ENCODE results near the gene C5orf58.

The C5orf58 gene

GRCh38 chr5:170275376-170275994 lies 42.7 kb downstream of the C5orf58 start:
- peaks cover 5% of the 10 kb centered on the region for H3K36me3 ChIP-seq (ENCODE audit: insufficient read depth, low read length)
- H3K9ac ChIP-seq (ENCODE audit: low read length), result no peak overlapping the region
- no peaks in the 10 kb centered on the region for H3K27me3 ChIP-seq (ENCODE audit: control insufficient read depth in 1 of 2, insufficient read depth in 2 of 2, low read length in 2 of 2)
- no peak overlapping the region for H3K27ac ChIP-seq (ENCODE audit: low read depth, low read length)
- H3K4me3 ChIP-seq (ENCODE audit: low read depth in 1 of 2, low read length in 2 of 2), result no peak overlapping the region
- H3K9me3 ChIP-seq (ENCODE audit: low read length), result no peaks in the 10 kb centered on the region
- peaks cover 19% of the 10 kb centered on the region for H3K4me1 ChIP-seq (ENCODE audit: insufficient read depth, low read length)

GRCh38 chr5:170276140-170276539 lies 43.4 kb downstream of the C5orf58 start:
- no peak overlapping the region for H3K9ac ChIP-seq (ENCODE audit: low read length)
- H3K36me3 ChIP-seq (ENCODE audit: insufficient read depth, low read length), result peaks cover 5% of the 10 kb centered on the region
- H3K27ac ChIP-seq (ENCODE audit: low read depth, low read length), result no peak overlapping the region
- H3K4me3 ChIP-seq (ENCODE audit: low read depth in 1 of 2, low read length in 2 of 2), result no peak overlapping the region
- no peaks in the 10 kb centered on the region for H3K27me3 ChIP-seq (ENCODE audit: control insufficient read depth in 1 of 2, insufficient read depth in 2 of 2, low read length in 2 of 2)
- no peaks in the 10 kb centered on the region for H3K9me3 ChIP-seq (ENCODE audit: low read length)
- H3K4me1 ChIP-seq (ENCODE audit: insufficient read depth, low read length), result peaks cover 19% of the 10 kb centered on the region

DNA sequence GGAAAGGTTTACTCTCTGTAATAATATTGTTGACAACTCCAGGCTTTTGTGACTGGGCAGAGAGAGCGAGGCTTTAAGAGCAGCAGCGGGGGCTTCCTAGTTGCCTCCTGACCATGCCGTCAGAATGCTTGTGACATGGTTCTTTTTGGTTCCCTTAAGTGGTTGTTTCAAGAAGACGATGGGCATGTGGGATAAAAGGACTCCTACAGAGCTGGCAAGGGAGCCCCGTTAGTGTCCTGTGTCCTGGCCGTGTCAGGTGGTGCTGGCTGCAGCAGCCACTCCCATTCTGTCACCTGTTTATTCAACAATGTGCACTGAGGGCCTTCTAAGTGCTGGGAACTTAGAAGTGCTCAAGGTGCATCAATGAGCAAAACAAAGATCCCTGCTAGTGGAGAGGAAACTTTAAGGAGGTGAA lies 45.1 kb downstream of the C5orf58 start:
- H3K4me1 ChIP-seq (ENCODE audit: insufficient read depth, low read length), result peaks cover 15% of the 10 kb centered on the region
- no peak overlapping the region for H3K4me3 ChIP-seq (ENCODE audit: low read depth in 1 of 2, low read length in 2 of 2)
- peaks cover 5% of the 10 kb centered on the region for H3K36me3 ChIP-seq (ENCODE audit: insufficient read depth, low read length)
- no peak overlapping the region for H3K9ac ChIP-seq (ENCODE audit: low read length)
- H3K9me3 ChIP-seq (ENCODE audit: low read length), result no peaks in the 10 kb centered on the region
- no peak overlapping the region for H3K27ac ChIP-seq (ENCODE audit: low read depth, low read length)
- H3K27me3 ChIP-seq (ENCODE audit: control insufficient read depth in 1 of 2, insufficient read depth in 2 of 2, low read length in 2 of 2), result no peaks in the 10 kb centered on the region

DNA sequence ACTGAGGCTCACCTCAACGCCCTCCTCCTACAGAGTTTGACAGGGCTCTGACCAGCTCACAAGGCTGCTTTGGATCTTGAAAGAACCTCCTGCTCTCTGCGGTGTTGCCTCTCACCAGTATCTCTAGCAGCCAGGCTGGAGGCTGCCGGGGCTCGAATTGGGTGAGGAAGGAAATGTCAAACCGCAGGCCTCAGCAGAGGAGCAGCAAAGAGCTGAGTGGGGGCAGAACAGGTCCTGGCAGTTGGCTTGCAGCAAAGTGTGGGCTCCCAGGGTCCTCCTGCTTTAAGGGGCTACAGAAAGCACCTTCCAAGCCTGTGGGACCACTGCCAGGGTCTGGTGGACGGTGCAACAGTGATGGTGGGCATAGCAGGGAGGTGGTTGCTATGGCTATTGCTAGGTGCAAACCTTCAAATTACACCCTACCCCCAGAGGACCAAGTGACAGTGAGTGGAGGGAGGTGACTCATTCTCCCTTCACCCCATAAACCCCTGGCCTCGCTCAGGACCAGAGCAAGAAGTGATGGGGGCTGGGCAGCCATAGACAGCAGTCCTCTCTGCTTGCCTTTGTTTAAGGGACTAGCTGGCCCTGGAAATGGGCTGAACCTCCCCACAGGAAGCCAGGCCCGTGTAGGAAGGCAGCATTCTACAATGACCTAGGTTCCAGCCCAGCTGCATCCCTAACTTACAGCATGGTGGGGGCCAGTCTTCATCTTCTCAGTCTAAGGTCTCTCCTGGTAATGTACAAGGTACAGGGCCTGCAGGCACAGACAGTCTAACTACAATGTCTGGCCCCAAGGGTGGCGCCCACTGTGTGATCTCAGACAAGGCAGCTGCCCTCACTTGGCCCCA lies 46.0 kb downstream of the C5orf58 start:
- no peak overlapping the region for H3K4me3 ChIP-seq (ENCODE audit: low read depth in 1 of 2, low read length in 2 of 2)
- peaks cover 15% of the 10 kb centered on the region for H3K4me1 ChIP-seq (ENCODE audit: insufficient read depth, low read length)
- H3K36me3 ChIP-seq (ENCODE audit: insufficient read depth, low read length), result peaks cover 5% of the 10 kb centered on the region
- no peaks in the 10 kb centered on the region for H3K27me3 ChIP-seq (ENCODE audit: control insufficient read depth in 1 of 2, insufficient read depth in 2 of 2, low read length in 2 of 2)
- H3K27ac ChIP-seq (ENCODE audit: low read depth, low read length), result no peak overlapping the region
- peaks cover 1% of the 10 kb centered on the region for H3K9me3 ChIP-seq (ENCODE audit: low read length)
- H3K9ac ChIP-seq (ENCODE audit: low read length), result no peak overlapping the region

DNA sequence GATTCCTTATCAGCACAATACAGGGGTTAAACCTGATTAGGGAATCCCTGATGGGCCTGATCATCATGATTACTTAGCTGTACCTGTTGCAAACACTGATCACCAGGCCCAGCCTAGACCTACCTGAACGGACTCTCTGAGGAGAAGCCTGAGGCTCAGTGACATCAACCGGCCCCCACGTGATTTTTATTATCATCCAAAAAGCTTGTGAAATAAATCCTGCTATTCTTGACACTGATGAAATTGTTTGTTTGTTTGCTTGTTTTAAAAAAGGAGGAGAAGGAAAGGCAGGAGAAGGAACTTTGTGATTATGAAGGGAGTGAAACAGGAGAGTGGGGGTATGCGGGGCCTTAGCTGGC lies 46.7 kb downstream of the C5orf58 start:
- Histone ChIP-seq H3K9ac (ENCODE audit: low read length) (no peak overlapping the region), H3K27ac (ENCODE audit: low read depth, low read length) (peak overlapping the region; percentile 20), H3K36me3 (ENCODE audit: insufficient read depth, low read length) (peaks cover 5% of the 10 kb centered on the region), H3K4me3 (ENCODE audit: low read depth in 1 of 2, low read length in 2 of 2) (no peak overlapping the region), H3K27me3 (ENCODE audit: control insufficient read depth in 1 of 2, insufficient read depth in 2 of 2, low read length in 2 of 2) (no peaks in the 10 kb centered on the region), H3K4me1 (ENCODE audit: insufficient read depth, low read length) (peaks cover 15% of the 10 kb centered on the region), H3K9me3 (ENCODE audit: low read length) (peaks cover 4% of the 10 kb centered on the region)

GRCh38 chr5:170280011-170280493 lies 47.3 kb downstream of the C5orf58 start:
- no peak overlapping the region for H3K27ac ChIP-seq (ENCODE audit: low read depth, low read length)
- H3K9ac ChIP-seq (ENCODE audit: low read length), result no peak overlapping the region
- H3K4me3 ChIP-seq (ENCODE audit: low read depth in 1 of 2, low read length in 2 of 2), result no peak overlapping the region
- H3K27me3 ChIP-seq (ENCODE audit: control insufficient read depth in 1 of 2, insufficient read depth in 2 of 2, low read length in 2 of 2), result no peaks in the 10 kb centered on the region
- peaks cover 15% of the 10 kb centered on the region for H3K4me1 ChIP-seq (ENCODE audit: insufficient read depth, low read length)
- peaks cover 4% of the 10 kb centered on the region for H3K9me3 ChIP-seq (ENCODE audit: low read length)
- H3K36me3 ChIP-seq (ENCODE audit: insufficient read depth, low read length), result peaks cover 4% of the 10 kb centered on the region

DNA sequence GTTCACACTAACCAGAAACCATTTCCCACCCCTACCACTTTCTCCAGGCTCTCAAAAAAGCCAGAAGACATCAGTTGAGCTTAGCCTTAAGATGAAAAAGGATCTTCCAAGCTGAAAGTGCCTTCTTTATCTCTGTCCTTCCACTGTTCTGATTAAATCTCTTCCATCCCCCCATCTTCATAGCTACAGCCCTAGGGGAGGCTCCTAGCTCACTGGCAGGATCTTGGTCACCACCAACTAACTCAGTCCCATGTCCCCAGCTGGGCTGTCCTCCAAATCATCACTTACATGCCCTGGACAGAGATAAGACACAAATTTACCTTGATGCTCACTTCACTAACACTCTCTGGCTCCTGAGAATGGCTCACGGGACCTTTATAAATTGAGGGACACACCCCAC lies 50.5 kb downstream of the C5orf58 start:
- Histone ChIP-seq H3K27ac (ENCODE audit: low read depth, low read length) (no peak overlapping the region), H3K4me1 (ENCODE audit: insufficient read depth, low read length) (peaks cover 15% of the 10 kb centered on the region), H3K27me3 (ENCODE audit: control insufficient read depth in 1 of 2, insufficient read depth in 2 of 2, low read length in 2 of 2) (no peaks in the 10 kb centered on the region), H3K9me3 (ENCODE audit: low read length) (peaks cover 4% of the 10 kb centered on the region), H3K9ac (ENCODE audit: low read length) (no peak overlapping the region), H3K4me3 (ENCODE audit: low read depth in 1 of 2, low read length in 2 of 2) (no peak overlapping the region), H3K36me3 (ENCODE audit: insufficient read depth, low read length) (no peaks in the 10 kb centered on the region)

GRCh38 chr5:170284231-170284630 lies 51.4 kb downstream of the C5orf58 start:
- Histone ChIP-seq H3K36me3 (ENCODE audit: insufficient read depth, low read length) (no peaks in the 10 kb centered on the region), H3K9ac (ENCODE audit: low read length) (no peak overlapping the region), H3K9me3 (ENCODE audit: low read length) (peaks cover 4% of the 10 kb centered on the region), H3K4me3 (ENCODE audit: low read depth in 1 of 2, low read length in 2 of 2) (no peak overlapping the region), H3K27ac (ENCODE audit: low read depth, low read length) (no peak overlapping the region), H3K27me3 (ENCODE audit: control insufficient read depth in 1 of 2, insufficient read depth in 2 of 2, low read length in 2 of 2) (no peaks in the 10 kb centered on the region), H3K4me1 (ENCODE audit: insufficient read depth, low read length) (peaks cover 17% of the 10 kb centered on the region)

DNA sequence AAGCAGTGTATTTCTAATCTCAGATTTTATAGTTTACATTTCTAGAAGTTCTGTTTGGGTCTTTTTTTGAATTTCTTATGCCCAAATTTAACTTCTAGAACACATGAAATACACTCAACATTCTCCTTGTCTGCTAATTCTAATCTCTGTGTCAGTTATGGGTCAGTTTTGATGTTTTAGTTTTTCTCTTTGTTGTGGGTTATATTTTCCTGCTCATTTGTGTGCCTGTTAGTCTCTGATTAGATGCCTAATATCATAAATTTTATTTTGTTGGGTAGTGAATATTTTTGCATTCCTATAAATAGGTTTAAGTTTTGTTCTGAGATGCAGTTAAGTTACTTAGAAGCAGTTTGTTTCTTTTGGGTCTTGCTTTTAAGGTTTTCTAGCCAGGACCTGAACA lies 52.4 kb downstream of the C5orf58 start:
- Histone ChIP-seq H3K9ac (ENCODE audit: low read length) (no peak overlapping the region), H3K4me1 (ENCODE audit: insufficient read depth, low read length) (peaks cover 10% of the 10 kb centered on the region), H3K36me3 (ENCODE audit: insufficient read depth, low read length) (no peaks in the 10 kb centered on the region), H3K27ac (ENCODE audit: low read depth, low read length) (no peak overlapping the region), H3K4me3 (ENCODE audit: low read depth in 1 of 2, low read length in 2 of 2) (no peak overlapping the region), H3K27me3 (ENCODE audit: control insufficient read depth in 1 of 2, insufficient read depth in 2 of 2, low read length in 2 of 2) (no peaks in the 10 kb centered on the region), H3K9me3 (ENCODE audit: low read length) (peaks cover 4% of the 10 kb centered on the region)

DNA sequence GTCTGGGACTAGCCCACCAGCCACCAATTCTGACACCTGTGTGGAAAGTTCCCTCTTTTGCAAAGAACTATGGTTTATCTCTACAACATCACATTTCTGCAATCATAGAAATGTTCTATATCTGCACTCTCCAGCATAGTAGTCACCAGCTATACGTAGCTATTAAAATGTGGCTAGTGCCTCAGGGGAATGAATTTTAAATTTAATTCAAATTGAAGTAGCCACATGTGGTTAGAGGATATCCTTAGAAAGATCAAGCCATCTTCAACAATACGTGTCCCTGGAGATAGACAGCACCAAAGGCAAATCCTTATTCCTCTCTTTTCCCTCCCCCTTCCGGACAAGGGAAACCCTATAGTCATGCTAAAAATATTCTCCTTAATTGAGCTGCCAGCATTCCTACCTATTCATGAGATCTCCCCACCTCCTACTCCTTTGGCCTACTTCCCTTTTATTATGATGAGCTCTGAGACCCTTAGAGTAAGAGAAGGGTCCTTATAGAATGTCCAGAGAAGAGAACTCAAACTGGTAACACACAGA lies 53.7 kb downstream of the C5orf58 start:
- Histone ChIP-seq H3K27ac (ENCODE audit: low read depth, low read length) (no peak overlapping the region), H3K9me3 (ENCODE audit: low read length) (peaks cover 4% of the 10 kb centered on the region), H3K4me1 (ENCODE audit: insufficient read depth, low read length) (peaks cover 7% of the 10 kb centered on the region), H3K4me3 (ENCODE audit: low read depth in 1 of 2, low read length in 2 of 2) (no peak overlapping the region), H3K27me3 (ENCODE audit: control insufficient read depth in 1 of 2, insufficient read depth in 2 of 2, low read length in 2 of 2) (no peaks in the 10 kb centered on the region), H3K36me3 (ENCODE audit: insufficient read depth, low read length) (no peaks in the 10 kb centered on the region), H3K9ac (ENCODE audit: low read length) (no peak overlapping the region)

GRCh38 chr5:170287532-170287931 lies 54.7 kb downstream of the C5orf58 start:
- Histone ChIP-seq H3K27ac (ENCODE audit: low read depth, low read length) (no peak overlapping the region), H3K9me3 (ENCODE audit: low read length) (peaks cover 4% of the 10 kb centered on the region), H3K27me3 (ENCODE audit: control insufficient read depth in 1 of 2, insufficient read depth in 2 of 2, low read length in 2 of 2) (no peaks in the 10 kb centered on the region), H3K36me3 (ENCODE audit: insufficient read depth, low read length) (no peaks in the 10 kb centered on the region), H3K4me3 (ENCODE audit: low read depth in 1 of 2, low read length in 2 of 2) (no peak overlapping the region), H3K4me1 (ENCODE audit: insufficient read depth, low read length) (peaks cover 7% of the 10 kb centered on the region), H3K9ac (ENCODE audit: low read length) (no peak overlapping the region)
